Epithelial cell of prostate (primary cell): Measurements from ENCODE around the gene FBXO4.

Experiments
- DNase-seq: peaks from one replicate; pipeline ENCODE4 v3.0.0-alpha.2; 2011; ENCODE audit warnings: low read depth, low spot score
- H3K27ac ChIP-seq: fragments of 450-650 bp; 2 replicates; pipeline ENCODE4 v1.5.1; 2017; ENCODE audit warnings: mild to moderate bottlenecking

The FBXO4 gene, protein sequence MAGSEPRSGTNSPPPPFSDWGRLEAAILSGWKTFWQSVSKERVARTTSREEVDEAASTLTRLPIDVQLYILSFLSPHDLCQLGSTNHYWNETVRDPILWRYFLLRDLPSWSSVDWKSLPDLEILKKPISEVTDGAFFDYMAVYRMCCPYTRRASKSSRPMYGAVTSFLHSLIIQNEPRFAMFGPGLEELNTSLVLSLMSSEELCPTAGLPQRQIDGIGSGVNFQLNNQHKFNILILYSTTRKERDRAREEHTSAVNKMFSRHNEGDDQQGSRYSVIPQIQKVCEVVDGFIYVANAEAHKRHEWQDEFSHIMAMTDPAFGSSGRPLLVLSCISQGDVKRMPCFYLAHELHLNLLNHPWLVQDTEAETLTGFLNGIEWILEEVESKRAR

GRCh38 chr5:41924872-41925554 is at the start of gene FBXO4:
FBXO4 (plus strand) TSS chr5:41925281; CDS start chr5:41925310, 29 bp downstream.
- no peak for DNase-seq
- H3K27ac ChIP-seq: peak within 1 kb of the TSS; percentile 79

GRCh38 chr5:41876678-41877077 is 48.4 kb upstream of the FBXO4 start:
- H3K27ac ChIP-seq: no peak overlapping the region
- DNase-seq: no peak

DNA sequence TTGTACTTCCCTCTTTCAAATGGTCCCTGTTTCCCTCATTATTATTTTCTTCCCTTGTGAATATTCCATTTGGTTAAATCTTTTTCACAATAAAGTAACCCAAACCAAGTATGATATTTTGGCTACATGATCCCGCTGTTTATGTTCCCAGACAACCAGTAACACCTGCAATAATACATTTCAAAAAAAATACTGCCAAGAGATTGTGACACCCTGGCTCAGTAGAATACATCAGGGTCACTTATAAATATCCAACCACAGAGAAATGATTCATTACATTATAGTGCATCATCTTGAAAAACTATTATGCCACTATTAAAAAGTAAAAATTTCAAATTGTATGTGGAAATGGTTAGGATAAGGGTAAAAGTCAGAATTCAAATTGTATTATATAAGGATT is 47.7 kb upstream of the FBXO4 start:
- DNase-seq: no peak
- no peak overlapping the region for H3K27ac ChIP-seq

GRCh38 chr5:41878173-41878572 is 46.9 kb upstream of the FBXO4 start:
- DNase-seq: no peak
- no peak overlapping the region for H3K27ac ChIP-seq

DNA sequence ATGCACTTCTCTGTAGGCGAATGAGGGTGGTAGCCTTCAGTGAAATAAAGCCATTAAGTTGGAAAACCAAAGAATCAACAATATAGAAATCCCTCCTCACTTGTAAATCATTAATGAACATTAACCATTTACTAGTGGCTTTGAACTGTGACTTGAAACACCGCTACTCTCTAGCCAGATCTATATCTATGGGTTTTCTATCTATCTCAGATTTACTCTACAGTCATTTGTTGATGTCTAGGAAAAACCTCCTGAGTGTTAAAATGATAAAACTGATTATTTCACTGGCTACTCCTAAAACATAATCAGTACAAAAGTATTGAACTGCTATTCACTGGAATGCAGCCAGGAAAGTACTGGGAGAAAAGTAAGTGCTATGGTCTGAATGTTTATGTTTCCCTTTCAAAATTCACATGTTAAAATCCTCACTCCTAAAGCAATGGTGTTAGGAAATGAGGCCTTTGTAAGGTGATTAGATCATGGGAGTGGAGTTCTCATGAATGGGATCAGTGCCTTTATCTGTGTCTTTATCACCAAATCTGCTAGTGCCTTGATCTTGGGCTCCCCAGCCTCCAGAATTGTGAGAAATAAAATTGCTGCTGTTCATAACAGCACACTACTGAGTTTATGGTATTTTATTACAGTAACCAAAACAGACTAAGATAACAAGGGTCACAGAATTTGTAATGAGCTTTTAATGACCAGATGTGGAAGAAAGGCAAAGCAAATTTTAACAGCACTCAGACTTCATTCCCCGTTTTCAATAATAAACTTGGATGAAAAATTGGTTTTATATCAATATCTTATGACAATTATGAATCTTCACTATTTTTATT is 46.2 kb upstream of the FBXO4 start:
- no peak overlapping the region for H3K27ac ChIP-seq
- DNase-seq: no peak

- no peak overlapping the region for H3K27ac ChIP-seq
- no peak for DNase-seq
Observed at GRCh38 chr5:41882765-41883164, 42.3 kb upstream of the FBXO4 start.

GRCh38 chr5:41883243-41883642 is 41.8 kb upstream of the FBXO4 start:
- no peak overlapping the region for H3K27ac ChIP-seq
- DNase-seq: no peak

DNA sequence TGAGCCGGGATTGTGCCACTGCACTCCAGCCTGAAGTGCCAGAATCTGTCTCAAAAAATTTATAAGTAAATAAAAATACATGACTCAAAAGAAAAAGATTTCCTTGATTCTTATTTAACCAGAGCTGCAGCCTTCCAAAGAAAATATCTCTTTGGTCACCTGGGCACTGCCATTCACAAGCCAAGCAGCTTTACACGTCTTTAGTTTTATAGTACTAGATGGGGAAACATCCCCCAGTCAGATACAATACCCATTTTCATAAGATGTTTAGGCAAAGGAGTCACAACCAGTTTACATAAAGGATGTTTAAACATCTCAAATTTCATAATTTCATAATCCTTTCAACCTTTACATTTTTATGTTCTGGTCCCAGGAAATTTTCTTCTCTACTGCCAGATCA is 41.1 kb upstream of the FBXO4 start:
- no peak for DNase-seq
- H3K27ac ChIP-seq: no peak overlapping the region

DNA sequence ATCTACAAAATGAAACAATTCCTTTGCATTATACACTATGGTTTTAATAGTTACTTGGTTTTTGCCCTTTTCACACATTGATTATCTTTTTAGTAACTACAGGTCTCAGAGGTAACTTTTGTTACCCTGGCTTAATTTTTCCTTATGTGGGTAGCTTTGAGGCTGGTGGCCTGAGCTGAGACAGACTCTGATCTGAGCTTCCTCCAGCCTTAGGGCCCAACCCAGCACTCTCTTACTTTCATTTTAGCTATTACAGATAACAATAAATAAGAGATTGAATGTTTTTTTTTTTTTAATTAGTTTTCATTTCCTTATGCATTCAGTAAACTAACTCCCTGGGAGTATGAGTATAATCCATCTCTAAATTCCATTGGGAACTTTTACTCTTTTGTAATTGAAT is 39.8 kb upstream of the FBXO4 start:
- DNase-seq: no peak
- no peak overlapping the region for H3K27ac ChIP-seq

- DNase-seq: no peak
- H3K27ac ChIP-seq: no peak overlapping the region
Observed at GRCh38 chr5:41891066-41891707, 33.9 kb upstream of the FBXO4 start.

DNA sequence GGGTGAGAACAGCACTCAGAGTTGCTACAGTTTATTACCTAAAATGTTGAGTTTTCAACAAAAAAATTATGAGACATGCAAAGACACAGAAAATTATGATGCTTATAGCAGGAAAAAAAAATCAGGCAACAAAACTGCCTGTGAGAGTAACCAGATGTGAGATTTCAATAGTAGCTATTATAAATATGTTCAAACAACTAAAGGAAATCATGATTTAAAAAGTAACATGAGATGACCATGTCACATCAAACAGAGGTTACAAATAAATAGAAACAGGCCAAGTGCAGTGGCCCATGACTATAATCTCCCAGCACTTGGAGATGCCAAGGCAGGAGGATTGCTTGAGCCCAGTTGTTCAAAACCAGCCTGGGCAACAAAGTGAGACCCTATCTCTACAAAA is 33.0 kb upstream of the FBXO4 start:
- DNase-seq: no peak
- no peak overlapping the region for H3K27ac ChIP-seq

- no peak for DNase-seq
- no peak overlapping the region for H3K27ac ChIP-seq
Observed at GRCh38 chr5:41893074-41893851, 31.8 kb upstream of the FBXO4 start.

- DNase-seq: no peak
Observed at GRCh38 chr5:41896230-41896629, 28.9 kb upstream of the FBXO4 start.

DNA sequence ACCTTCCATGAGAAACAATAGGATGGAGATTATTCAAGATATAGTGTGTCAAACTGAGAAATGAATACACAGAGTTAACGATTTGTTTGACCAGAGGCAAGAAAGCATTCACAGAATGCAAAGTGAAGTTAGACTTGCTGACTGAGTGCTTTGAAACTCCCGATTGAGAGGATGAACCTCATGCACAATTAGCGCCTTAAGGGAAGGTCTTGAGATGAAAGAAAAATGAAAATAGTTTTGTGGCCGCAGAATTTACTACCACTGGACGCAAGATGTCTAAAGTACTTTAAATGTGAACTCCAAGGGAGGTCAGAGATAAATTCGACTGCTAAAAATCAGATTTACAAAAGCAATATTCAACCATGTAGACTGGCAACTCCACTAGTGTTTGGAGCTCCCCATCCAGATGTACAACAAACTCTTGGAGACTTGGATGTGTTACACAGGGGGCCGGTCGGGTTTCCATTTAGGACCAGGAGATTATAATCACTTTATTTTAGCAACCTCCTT is 21.6 kb upstream of the FBXO4 start:
- peak overlapping the region; percentile 73 for H3K27ac ChIP-seq
- DNase-seq: no peak

More at GRCh38 chr5:41896230-41896629, 28.9 kb upstream of the FBXO4 start:
- no peak overlapping the region for H3K27ac ChIP-seq

DNA sequence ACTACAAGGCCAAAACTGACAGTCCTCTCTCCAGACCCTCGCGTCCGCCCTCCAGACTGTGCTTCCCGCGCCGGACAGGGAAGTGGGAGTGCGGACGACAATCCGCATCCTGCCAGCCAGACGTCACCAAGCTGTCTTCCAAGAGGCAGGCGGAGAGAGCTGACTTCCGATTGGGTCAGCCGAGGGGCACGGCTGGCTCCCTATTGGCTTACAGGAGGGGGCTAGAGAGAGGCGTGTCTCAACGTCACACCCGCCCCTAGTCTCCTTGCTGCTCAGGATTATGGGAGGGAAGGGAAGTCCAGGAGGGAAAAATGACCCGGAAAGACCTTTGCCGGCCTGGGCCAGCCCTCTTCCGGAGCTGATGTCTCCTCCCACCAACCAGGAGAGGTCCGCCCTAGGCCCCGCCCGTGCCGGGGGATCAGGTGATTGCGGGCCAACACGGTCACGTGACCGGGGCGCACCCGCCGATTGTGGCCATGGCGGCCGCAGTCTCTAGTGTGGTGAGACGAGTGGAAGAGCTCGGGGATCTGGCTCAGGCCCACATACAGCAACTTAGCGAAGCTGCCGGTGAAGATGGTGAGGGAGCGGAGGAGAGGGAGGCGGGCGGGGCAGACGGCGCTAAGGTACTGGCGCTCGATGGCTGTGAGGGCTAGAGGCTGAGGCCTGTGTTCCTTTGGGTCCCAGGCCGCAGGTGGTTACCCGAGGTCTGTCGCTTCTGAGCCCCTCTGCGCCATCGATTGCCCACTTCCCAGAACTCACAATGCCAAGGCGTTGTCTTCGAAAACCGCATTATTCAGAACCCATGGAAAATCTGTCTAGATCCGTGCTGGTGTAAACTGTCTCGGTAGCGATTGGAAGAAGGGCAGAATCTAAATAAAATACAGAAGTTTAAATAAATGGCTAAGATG is 20.9 kb upstream of the FBXO4 start, which contains the start of gene RIMOC1:
RIMOC1 (plus strand) TSS at position 453 of the 908 bp plus-strand sequence; CDS start at position 477, 24 bp downstream.
- peak within 1 kb of the TSS; percentile 73 for H3K27ac ChIP-seq
- DNase-seq: peak; percentile 99

GRCh38 chr5:41906151-41906550 is 18.9 kb upstream of the FBXO4 start:
- H3K27ac ChIP-seq: no peak overlapping the region
- DNase-seq: no peak

DNA sequence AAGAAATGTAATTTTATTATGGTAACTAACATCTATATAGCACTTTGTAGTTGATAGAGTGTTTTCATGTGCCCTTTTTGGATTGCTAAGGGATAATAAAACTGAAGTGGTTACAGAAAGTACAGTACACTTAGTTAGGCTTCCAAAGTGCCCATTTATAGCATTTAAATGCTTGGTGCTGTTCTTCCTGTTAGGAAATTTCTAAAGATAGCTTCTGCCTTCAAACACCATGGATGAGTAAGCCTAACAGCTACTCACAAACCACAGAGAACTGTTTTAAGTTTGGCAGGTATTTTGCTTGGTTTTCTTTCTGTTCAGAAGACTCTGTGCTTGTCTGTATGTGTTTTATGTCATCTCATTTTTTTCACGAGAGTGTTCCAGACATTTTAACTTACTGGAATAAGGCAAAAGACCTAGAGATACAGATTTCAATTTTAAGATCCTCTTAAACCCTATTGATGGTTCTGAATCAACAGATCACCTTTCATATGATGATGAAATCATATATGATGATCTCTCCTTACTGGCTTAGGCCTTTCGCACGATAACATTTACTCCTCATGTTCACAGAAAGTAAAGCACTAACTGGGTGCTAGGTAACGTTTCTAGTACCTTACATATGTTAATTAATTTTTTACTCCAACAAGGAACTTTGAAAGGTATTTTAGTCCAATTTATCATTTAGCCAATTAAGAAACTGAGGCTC is 16.6 kb upstream of the FBXO4 start:
- DNase-seq: no peak
- peak overlapping the region; percentile 27 for H3K27ac ChIP-seq

DNA sequence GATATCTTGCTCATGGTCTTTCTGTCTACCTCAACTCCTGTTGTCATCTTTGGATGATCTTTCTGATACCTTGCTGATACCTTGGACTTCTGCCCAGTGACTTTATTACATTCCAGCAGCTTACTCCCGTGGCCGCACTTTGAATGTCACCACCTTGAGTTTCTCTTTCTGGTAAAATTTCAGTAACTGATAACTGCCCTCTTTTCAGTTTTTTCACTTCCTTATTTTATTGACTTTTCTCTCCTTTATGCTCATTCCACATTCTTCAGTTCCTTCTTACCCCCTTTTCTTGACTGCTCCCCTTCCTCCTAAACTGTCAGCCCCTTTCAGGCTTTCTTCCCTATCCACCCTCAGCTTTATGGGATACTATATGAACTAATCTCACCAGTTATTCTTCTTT is 7.0 kb upstream of the FBXO4 start:
- no peak overlapping the region for H3K27ac ChIP-seq

More for the DNA sequence above, 7.0 kb upstream of the FBXO4 start:
- DNase-seq: no peak
